ENCODE results near the gene CAPN5.

Gene CAPN5

GRCh38 chr11:77172666-77172982, 105.9 kb downstream of the CAPN5 start:
- Histone ChIP-seq H3K4me3 (ENCODE audit: low read length) (no peak overlapping the region), H3K27ac (ENCODE audit: low read depth, low read length) (no peak overlapping the region), H3K79me2 (ENCODE audit: control insufficient read depth, low read length) (no peaks in the 10 kb centered on the region), H3F3A (ENCODE audit: control insufficient read depth, insufficient read depth) (no peaks in the 10 kb centered on the region), H3K9me2 (replicated peaks; ENCODE audit: control insufficient read depth, low read length) (no peaks in the 10 kb centered on the region), H3K9me3 (ENCODE audit: control insufficient read depth, insufficient read depth, low read length) (no peaks in the 10 kb centered on the region), H4K20me1 (ENCODE audit: control insufficient read depth, insufficient read depth, low read depth, low read length) (no peaks in the 10 kb centered on the region), H3K27me3 (ENCODE audit: control insufficient read depth, low read length) (no peaks in the 10 kb centered on the region), H3K4me2 (ENCODE audit: low read length) (no peak overlapping the region), H3K4me1 (ENCODE audit: control insufficient read depth, low read length) (peaks cover 10% of the 10 kb centered on the region), H3K36me3 (ENCODE audit: control insufficient read depth, low read length) (no peaks in the 10 kb centered on the region)
- TF ChIP-seq CTCF (IDR thresholded peaks at IDR 0.05; ENCODE audit: low read depth, low read length, poor library complexity, severe bottlenecking) (no peak), EZH2phosphoT487 (IDR thresholded peaks at IDR 0.05; ENCODE audit: borderline replicate concordance, low read length) (no peak)

- no peaks in the 10 kb centered on the region for H3K9me2 ChIP-seq (replicated peaks; ENCODE audit: control insufficient read depth, low read length)
- no peaks in the 10 kb centered on the region for H3K36me3 ChIP-seq (ENCODE audit: control insufficient read depth, low read length)
- H3K4me1 ChIP-seq (ENCODE audit: control insufficient read depth, low read length): peaks cover 10% of the 10 kb centered on the region
- no peaks in the 10 kb centered on the region for H3K9me3 ChIP-seq (ENCODE audit: control insufficient read depth, insufficient read depth, low read length)
- H4K20me1 ChIP-seq (ENCODE audit: control insufficient read depth, insufficient read depth, low read depth, low read length): no peaks in the 10 kb centered on the region
- H3K27me3 ChIP-seq (ENCODE audit: control insufficient read depth, low read length): no peaks in the 10 kb centered on the region
- no peak for TF ChIP-seq EZH2phosphoT487 (IDR thresholded peaks at IDR 0.05; ENCODE audit: borderline replicate concordance, low read length)
- no peak for TF ChIP-seq CTCF (IDR thresholded peaks at IDR 0.05; ENCODE audit: low read depth, low read length, poor library complexity, severe bottlenecking)
- H3K79me2 ChIP-seq (ENCODE audit: control insufficient read depth, low read length): no peaks in the 10 kb centered on the region
- H3K4me3 ChIP-seq (ENCODE audit: low read length): no peak overlapping the region
- H3F3A ChIP-seq (ENCODE audit: control insufficient read depth, insufficient read depth): no peaks in the 10 kb centered on the region
- no peak overlapping the region for H3K27ac ChIP-seq (ENCODE audit: low read depth, low read length)
- H3K4me2 ChIP-seq (ENCODE audit: low read length): no peak overlapping the region
Measured at GRCh38 chr11:77173494-77173893, 106.7 kb downstream of the CAPN5 start.

GRCh38 chr11:77174559-77174958, 107.8 kb downstream of the CAPN5 start:
- H3F3A ChIP-seq (ENCODE audit: control insufficient read depth, insufficient read depth): no peaks in the 10 kb centered on the region
- TF ChIP-seq CTCF (IDR thresholded peaks at IDR 0.05; ENCODE audit: low read depth, low read length, poor library complexity, severe bottlenecking) (no peak), EZH2phosphoT487 (IDR thresholded peaks at IDR 0.05; ENCODE audit: borderline replicate concordance, low read length) (no peak)
- peaks cover 10% of the 10 kb centered on the region for H3K4me1 ChIP-seq (ENCODE audit: control insufficient read depth, low read length)
- H3K4me3 ChIP-seq (ENCODE audit: low read length): no peak overlapping the region
- H3K9me2 ChIP-seq (replicated peaks; ENCODE audit: control insufficient read depth, low read length): no peaks in the 10 kb centered on the region
- no peaks in the 10 kb centered on the region for H3K9me3 ChIP-seq (ENCODE audit: control insufficient read depth, insufficient read depth, low read length)
- no peak overlapping the region for H3K27ac ChIP-seq (ENCODE audit: low read depth, low read length)
- H4K20me1 ChIP-seq (ENCODE audit: control insufficient read depth, insufficient read depth, low read depth, low read length): no peaks in the 10 kb centered on the region
- no peak overlapping the region for H3K4me2 ChIP-seq (ENCODE audit: low read length)
- H3K36me3 ChIP-seq (ENCODE audit: control insufficient read depth, low read length): no peaks in the 10 kb centered on the region
- no peaks in the 10 kb centered on the region for H3K79me2 ChIP-seq (ENCODE audit: control insufficient read depth, low read length)
- no peaks in the 10 kb centered on the region for H3K27me3 ChIP-seq (ENCODE audit: control insufficient read depth, low read length)
